HFFc6 (cell line): ENCODE results near the gene SLCO3A1. TPM values are rescaled to one million over a fixed set of nuclear protein-coding genes. Genes with fewer than 3 reads are reported as not detected.

Source experiments
- DNase-seq: peaks from one replicate; pipeline ENCODE4 v3.0.0-alpha.2; 2018
- H3K27ac Mint-ChIP-seq: 2 replicates; pipeline ENCODE4 v1.8.0; 2020; ENCODE audit warnings: mild to moderate bottlenecking, mixed read lengths
- H3K27me3 Mint-ChIP-seq: 2 replicates; pipeline ENCODE4 v1.8.0; 2021; ENCODE audit warnings: mild to moderate bottlenecking, moderate library complexity, mixed read lengths; ENCODE audit not compliant: insufficient read depth
- H3K36me3 Mint-ChIP-seq: 2 replicates; pipeline ENCODE4 v1.8.0; 2021; ENCODE audit warnings: low read depth, mixed read lengths
- H3K4me1 Mint-ChIP-seq: 2 replicates; pipeline ENCODE4 v1.8.0; 2020; ENCODE audit warnings: low read depth, mixed read lengths
- H3K4me3 Mint-ChIP-seq: 2 replicates; pipeline ENCODE4 v1.8.0; 2020; ENCODE audit warnings: mild to moderate bottlenecking, moderate library complexity, mixed read lengths
- H3K9me3 Mint-ChIP-seq: 2 replicates; pipeline ENCODE4 v1.8.0; 2020; ENCODE audit warnings: mild to moderate bottlenecking, mixed read lengths
- total RNA-seq, 6 experiments: library from RNA; stranded (reverse); fragmentation: NEBNext Ultra II Directional; extraction: Animal tissue kit (Norgen Biotek cat#: 25700); gene quantifications; 2 replicates in 1 of 6; 3 replicates in 5 of 6; pipeline ENCODE4 v1.2.3, GENCODE V29; 2021
- TF ChIP-seq, protein P1 (sequence below): fragments of 200-600 bp; sonication (generic); IDR thresholded peaks from 2 replicates; pipeline ENCODE4 v1.5.0; 2021; ENCODE audit warnings: antibody characterized with exemption, mild to moderate bottlenecking

SLCO3A1 gene
- total RNA-seq, 6 experiments from 2014 or later = 5.7 to 19.4 (median 14.4) TPM

DNA sequence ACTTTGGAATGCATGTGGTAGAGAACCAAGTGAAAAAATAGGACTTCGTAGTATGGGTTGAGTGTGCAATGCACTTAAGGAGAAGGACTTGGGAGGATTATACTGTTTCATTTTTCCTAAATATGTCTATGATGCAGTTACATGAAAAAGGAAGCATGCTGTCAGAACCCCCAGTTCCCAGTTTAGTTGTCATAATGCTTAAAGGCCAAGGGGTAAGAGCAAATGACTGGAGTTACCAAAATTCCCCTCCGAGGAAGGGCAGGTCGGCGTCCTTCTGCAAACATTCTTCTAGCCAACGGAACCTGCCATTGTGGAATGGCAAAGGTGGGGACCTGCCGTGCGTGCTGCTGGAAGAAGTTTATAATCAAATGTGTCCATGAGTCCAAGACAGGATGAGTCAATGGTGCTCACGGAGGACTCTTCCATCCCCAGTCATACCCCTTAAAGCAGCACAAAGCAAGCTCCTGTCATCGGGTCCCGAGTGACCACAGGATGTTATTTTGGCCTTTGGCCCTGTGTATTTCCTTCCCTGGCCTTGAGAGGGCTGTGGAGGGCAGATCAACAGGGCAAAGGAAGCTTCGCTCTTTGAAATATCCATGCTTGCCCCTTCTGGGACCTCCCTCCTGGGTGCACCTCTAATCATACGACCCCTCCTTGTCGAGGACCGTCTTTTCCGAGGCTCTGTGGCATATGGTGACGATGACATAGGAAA, 93.2 kb downstream of the SLCO3A1 start:
- Mint-ChIP-seq H3K4me3 (no peak overlapping the region), H3K4me1 (peaks cover 50% of the 10 kb centered on the region), H3K9me3 (no peaks in the 10 kb centered on the region; the same call in 1 of the 2 replicates), H3K27ac (no peak overlapping the region), H3K27me3 (peaks cover 6% of the 10 kb centered on the region), H3K36me3 (no peaks in the 10 kb centered on the region)
- no peak for DNase-seq
- TF ChIP-seq, protein P1, sequence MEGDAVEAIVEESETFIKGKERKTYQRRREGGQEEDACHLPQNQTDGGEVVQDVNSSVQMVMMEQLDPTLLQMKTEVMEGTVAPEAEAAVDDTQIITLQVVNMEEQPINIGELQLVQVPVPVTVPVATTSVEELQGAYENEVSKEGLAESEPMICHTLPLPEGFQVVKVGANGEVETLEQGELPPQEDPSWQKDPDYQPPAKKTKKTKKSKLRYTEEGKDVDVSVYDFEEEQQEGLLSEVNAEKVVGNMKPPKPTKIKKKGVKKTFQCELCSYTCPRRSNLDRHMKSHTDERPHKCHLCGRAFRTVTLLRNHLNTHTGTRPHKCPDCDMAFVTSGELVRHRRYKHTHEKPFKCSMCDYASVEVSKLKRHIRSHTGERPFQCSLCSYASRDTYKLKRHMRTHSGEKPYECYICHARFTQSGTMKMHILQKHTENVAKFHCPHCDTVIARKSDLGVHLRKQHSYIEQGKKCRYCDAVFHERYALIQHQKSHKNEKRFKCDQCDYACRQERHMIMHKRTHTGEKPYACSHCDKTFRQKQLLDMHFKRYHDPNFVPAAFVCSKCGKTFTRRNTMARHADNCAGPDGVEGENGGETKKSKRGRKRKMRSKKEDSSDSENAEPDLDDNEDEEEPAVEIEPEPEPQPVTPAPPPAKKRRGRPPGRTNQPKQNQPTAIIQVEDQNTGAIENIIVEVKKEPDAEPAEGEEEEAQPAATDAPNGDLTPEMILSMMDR = peak; percentile 10; the same call in 1 of the 2 replicates

DNA sequence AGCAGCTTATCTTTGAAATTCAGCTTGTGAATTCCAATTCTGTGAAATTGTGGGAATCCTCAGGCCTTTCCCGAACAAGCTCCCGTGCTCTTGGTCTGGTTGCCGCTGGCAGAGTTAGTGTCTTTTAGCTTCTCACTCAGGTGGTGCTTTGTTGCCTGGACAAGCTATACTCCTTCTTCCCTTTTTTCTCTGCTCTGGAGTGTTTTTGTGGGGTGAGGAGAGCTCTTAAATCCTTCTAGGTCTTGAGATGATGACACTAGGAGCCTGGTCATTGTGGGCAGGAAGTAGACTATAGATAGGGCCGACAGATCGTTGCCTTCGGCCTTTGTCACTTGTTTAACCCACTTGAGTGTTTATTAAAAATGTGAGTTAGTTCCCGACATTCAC, 93.8 kb downstream of the SLCO3A1 start:
- Mint-ChIP-seq H3K27ac (no peak overlapping the region), H3K27me3 (peaks cover 6% of the 10 kb centered on the region), H3K9me3 (no peaks in the 10 kb centered on the region; the same call in 1 of the 2 replicates), H3K4me1 (peaks cover 46% of the 10 kb centered on the region), H3K4me3 (no peak overlapping the region), H3K36me3 (no peaks in the 10 kb centered on the region)
- DNase-seq = no peak
- TF ChIP-seq, protein P1 = no peak

- no peaks in the 10 kb centered on the region for H3K36me3 Mint-ChIP-seq
- H3K4me1 Mint-ChIP-seq = peaks cover 39% of the 10 kb centered on the region
- TF ChIP-seq, protein P1 = no peak
- peak overlapping the region; percentile 66 for H3K27ac Mint-ChIP-seq
- H3K27me3 Mint-ChIP-seq = peaks cover 6% of the 10 kb centered on the region
- DNase-seq = peak; percentile 9
- H3K4me3 Mint-ChIP-seq = peak overlapping the region; percentile 26
- no peaks in the 10 kb centered on the region; the same call in 1 of the 2 replicates for H3K9me3 Mint-ChIP-seq
Observed at GRCh38 chr15:91947683-91948608, 94.4 kb downstream of the SLCO3A1 start.

GRCh38 chr15:91949361-91949760, 95.9 kb downstream of the SLCO3A1 start:
- Mint-ChIP-seq H3K27ac (no peak overlapping the region), H3K4me1 (peaks cover 26% of the 10 kb centered on the region)

GRCh38 chr15:91950054-91950453, 96.5 kb downstream of the SLCO3A1 start:
- H3K4me3 Mint-ChIP-seq = no peak overlapping the region
- TF ChIP-seq, protein P1 = no peak
- H3K27ac Mint-ChIP-seq = no peak overlapping the region
- H3K9me3 Mint-ChIP-seq = no peaks in the 10 kb centered on the region; the same call in 1 of the 2 replicates
- no peak for DNase-seq
- no peaks in the 10 kb centered on the region for H3K36me3 Mint-ChIP-seq
- H3K27me3 Mint-ChIP-seq = peaks cover 6% of the 10 kb centered on the region
- peaks cover 26% of the 10 kb centered on the region for H3K4me1 Mint-ChIP-seq

More at GRCh38 chr15:91949361-91949760, 95.9 kb downstream of the SLCO3A1 start:
- DNase-seq = no peak
- Mint-ChIP-seq H3K36me3 (no peaks in the 10 kb centered on the region), H3K4me3 (no peak overlapping the region), H3K27me3 (peaks cover 6% of the 10 kb centered on the region), H3K9me3 (no peaks in the 10 kb centered on the region; the same call in 1 of the 2 replicates)
- TF ChIP-seq, protein P1 = no peak
